ENCODE measurements around the gene ZBTB5. TPM values are rescaled to one million over a fixed set of nuclear protein-coding genes. Genes with fewer than 3 reads are reported as not detected.
"Not testable (repeated sequence)": the region's sequence is repeated elsewhere in the genome, so short reads cannot be mapped to it uniquely, and the experiment has no call there.

Gene ZBTB5
- total RNA-seq, 2 donors from 2014 or later = 8.9 to 9.7 TPM

- peak overlapping the region; percentile 45 for H3K27ac ChIP-seq
- no peak for TF ChIP-seq CTCF (IDR thresholded peaks at IDR 0.05)
- peak overlapping the region in 1 of 2 donors; percentile 30 for H3K9ac ChIP-seq (ENCODE audit: low read depth in 2 of 2, low read length in 2 of 2)
- intact Hi-C loops (cut with DNase I) = no loop called here
- H3K27me3 ChIP-seq = no peaks in the 10 kb centered on the region
- peak overlapping the region; percentile 20 for H3K4me3 ChIP-seq
- no peaks in the 10 kb centered on the region for H3K9me3 ChIP-seq
- H3K36me3 ChIP-seq = no peaks in the 10 kb centered on the region
- DNase-seq = peak; percentile 49
- no peaks in the 10 kb centered on the region for H3K4me1 ChIP-seq
These were observed 6.9 kb upstream of the ZBTB5 start for GRCh38 chr9:37471942-37472684.

GRCh38 chr9:37468620-37469019 lies 3.4 kb upstream of the ZBTB5 start:
- Histone ChIP-seq H3K4me1 (peaks cover 7% of the 10 kb centered on the region), H3K27me3 (no peaks in the 10 kb centered on the region), H3K9me3 (no peaks in the 10 kb centered on the region), H3K9ac (ENCODE audit: low read depth in 2 of 2, low read length in 2 of 2) (no peak overlapping the region), H3K4me3 (no peak overlapping the region), H3K27ac (no peak overlapping the region), H3K36me3 (no peaks in the 10 kb centered on the region)
- TF ChIP-seq CTCF (IDR thresholded peaks at IDR 0.05) = no peak
- intact Hi-C loops (cut with DNase I) = no loop called here
- DNase-seq = no peak

DNA sequence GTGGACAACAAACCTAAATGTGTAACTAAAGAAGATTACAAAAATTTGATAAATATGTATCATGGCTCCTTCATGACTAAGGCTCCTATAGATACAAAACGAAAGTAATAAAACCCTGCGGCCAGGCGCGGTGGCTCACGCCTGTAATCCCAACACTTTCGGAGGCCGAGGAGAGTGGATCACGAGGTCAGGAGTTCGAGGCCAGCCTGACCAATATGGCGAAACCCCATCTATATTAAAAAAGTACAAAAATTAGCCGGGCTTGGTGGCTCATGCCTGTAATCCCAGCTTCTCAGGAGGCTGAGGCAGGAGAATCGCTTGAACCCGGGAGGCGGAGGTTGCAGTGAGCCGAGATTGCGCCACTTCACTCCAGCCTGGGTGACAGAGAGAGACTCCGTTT lies 2.3 kb upstream of the ZBTB5 start:
- H3K36me3 ChIP-seq; H3K4me1 ChIP-seq; H3K27ac ChIP-seq; H3K9ac ChIP-seq (ENCODE audit: low read depth in 2 of 2, low read length in 2 of 2); H3K9me3 ChIP-seq; H3K4me3 ChIP-seq; H3K27me3 ChIP-seq; intact Hi-C loops (cut with DNase I): not testable (repeated sequence)
- DNase-seq = peak; percentile 35

GRCh38 chr9:37466037-37466709 lies 923 bp upstream of the ZBTB5 start:
- Histone ChIP-seq H3K27ac (peak overlapping the region; percentile 96), H3K4me1 (peaks cover 7% of the 10 kb centered on the region), H3K9ac (ENCODE audit: low read depth in 2 of 2, low read length in 2 of 2) (peak overlapping the region; percentile 80 to 91), H3K4me3 (peak overlapping the region; percentile 93), H3K36me3 (no peaks in the 10 kb centered on the region), H3K9me3 (no peaks in the 10 kb centered on the region), H3K27me3 (no peaks in the 10 kb centered on the region)
- no peak for TF ChIP-seq CTCF (IDR thresholded peaks at IDR 0.05)
- intact Hi-C loops (cut with DNase I) = no loop called here
- peak; percentile 81 for DNase-seq

DNA sequence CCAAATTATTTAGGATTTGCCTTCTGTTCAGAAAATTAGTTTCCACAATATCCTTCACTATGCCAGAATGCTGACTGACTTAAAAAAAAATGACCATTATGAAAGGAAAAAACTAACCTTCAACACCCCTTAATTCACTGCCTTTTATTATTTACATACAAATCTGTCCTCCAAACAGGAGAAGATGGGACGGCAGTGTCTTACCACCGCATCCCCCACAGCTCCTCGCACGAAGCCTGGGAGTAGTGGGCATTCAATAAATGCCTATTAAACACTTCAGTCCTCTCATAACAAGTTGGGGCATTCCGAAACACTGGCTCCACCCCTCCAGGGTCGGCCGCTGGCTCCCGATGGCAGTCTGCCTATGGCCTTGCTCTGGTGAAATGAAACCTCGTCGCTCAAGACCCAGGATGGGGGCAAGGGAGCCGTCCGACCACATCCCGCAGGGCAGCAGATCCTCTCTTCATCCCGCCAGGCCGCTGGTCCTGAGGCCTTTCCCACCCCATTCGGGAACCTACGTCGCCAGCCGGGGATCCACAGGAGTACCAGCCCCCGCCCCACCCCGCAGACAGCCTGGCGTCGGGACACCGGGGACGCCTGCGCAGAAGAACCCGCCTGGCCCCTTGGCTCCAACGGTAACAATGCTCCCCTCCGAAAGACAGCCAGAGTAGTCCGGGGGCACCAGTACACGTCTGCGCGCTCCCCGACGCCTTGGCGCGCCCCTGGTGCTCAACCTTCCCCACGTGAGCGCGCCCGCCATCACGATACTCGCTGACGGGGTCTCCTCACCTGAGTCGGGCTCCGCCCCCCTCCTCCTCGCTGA lies 613 bp downstream of the ZBTB5 start:
- Histone ChIP-seq H3K27me3 (no peaks in the 10 kb centered on the region), H3K36me3 (no peaks in the 10 kb centered on the region), H3K9me3 (no peaks in the 10 kb centered on the region), H3K9ac (ENCODE audit: low read depth in 2 of 2, low read length in 2 of 2) (peak overlapping the region; percentile 96), H3K27ac (peak overlapping the region; percentile 96), H3K4me3 (peak overlapping the region; percentile 93), H3K4me1 (peaks cover 7% of the 10 kb centered on the region)
- DNase-seq = peak; percentile 80
- no peak for TF ChIP-seq CTCF (IDR thresholded peaks at IDR 0.05)
- intact Hi-C loops (cut with DNase I) = no loop called here

Measured in colonic mucosa (tissue), 4 donors.